ENCODE results near the gene CREM. TPM values are rescaled to one million over a fixed set of nuclear protein-coding genes. Genes with fewer than 3 reads are reported as not detected.

The CREM gene
- total RNA-seq, 1 donor: 33.7 TPM

DNA sequence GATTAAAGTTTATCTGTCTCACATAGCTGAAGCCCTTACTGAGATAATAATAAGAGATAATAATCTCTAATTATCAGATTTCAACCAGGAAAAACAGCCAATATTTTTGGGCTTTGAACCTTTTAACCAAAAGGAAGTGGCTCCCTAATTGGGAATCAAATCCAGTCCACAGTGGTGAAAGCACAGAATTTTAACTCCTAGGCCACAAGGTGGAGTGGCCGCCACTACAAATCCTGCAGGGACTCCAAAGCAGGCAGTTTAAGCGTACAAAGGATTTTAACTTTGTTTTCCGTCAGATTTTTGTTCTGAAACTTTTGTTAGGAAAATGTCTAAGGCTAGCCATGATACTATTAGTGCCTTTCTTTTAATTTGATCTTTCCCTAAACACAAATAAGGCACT is 110.1 kb downstream of the CREM start:
- DNase-seq (ENCODE audit: low read depth): peak; percentile 19
- TF ChIP-seq, protein P1, sequence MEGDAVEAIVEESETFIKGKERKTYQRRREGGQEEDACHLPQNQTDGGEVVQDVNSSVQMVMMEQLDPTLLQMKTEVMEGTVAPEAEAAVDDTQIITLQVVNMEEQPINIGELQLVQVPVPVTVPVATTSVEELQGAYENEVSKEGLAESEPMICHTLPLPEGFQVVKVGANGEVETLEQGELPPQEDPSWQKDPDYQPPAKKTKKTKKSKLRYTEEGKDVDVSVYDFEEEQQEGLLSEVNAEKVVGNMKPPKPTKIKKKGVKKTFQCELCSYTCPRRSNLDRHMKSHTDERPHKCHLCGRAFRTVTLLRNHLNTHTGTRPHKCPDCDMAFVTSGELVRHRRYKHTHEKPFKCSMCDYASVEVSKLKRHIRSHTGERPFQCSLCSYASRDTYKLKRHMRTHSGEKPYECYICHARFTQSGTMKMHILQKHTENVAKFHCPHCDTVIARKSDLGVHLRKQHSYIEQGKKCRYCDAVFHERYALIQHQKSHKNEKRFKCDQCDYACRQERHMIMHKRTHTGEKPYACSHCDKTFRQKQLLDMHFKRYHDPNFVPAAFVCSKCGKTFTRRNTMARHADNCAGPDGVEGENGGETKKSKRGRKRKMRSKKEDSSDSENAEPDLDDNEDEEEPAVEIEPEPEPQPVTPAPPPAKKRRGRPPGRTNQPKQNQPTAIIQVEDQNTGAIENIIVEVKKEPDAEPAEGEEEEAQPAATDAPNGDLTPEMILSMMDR (IDR thresholded peaks at IDR 0.05; ENCODE audit: insufficient read depth, low read depth, low read length): peak; percentile 40
- no peak overlapping the region for H3K4me3 ChIP-seq (ENCODE audit: low read depth, low read length)

DNA sequence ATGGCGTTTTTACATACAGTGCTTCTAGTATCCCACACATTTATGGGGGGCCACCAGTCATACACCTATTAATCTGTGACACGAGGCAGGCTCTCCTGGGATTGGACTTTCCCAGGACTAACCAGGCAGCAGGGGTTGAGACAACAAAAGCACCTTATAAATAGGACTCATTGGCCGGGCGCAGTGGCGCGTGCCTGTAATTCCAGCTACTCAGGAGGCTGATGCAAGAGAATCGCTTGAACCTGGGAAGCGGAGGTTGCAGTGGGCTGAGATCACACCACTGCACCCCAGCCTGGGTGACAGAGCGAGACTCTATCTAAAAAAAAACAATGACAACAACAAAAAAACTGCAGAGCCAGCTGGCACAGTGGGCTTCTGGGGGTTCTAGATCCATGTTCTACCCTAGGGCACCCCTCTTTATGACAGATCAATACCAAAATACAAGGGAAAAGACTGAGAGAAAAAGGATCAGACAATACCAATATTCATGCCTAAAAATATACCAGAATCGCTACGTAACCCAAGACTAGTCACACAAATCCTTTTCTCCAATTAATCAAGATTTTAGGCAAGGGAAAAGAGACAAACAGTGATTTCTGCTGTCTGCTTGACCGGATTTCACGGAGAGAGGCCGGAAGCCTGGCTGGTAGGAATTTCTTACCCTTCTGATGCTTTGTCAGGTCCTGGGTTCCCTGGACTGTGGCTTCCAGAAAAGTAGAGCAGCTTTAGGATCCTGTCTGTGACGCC is 111.3 kb downstream of the CREM start:
- TF ChIP-seq, protein P1 (IDR thresholded peaks at IDR 0.05; ENCODE audit: insufficient read depth, low read depth, low read length): no peak
- no peak overlapping the region for H3K4me3 ChIP-seq (ENCODE audit: low read depth, low read length)
- DNase-seq (ENCODE audit: low read depth): no peak

DNA sequence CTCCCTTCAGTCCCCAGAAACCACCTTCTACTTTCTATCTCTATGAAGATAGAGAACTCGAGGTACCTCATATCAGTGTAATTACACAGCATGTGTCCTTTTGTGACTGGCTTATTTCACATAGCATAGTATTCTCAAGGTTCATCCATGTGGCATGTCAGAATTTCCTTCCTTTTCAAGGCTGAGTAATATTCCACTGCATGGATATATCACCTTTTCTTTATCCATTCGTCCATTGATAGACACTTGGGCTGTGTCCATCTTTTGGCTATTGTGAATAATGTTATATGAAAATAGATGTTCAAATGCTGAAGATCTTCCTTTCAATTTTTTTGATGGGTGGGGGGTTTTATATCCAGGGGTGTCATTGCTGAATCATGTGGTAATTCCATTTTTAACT is 117.9 kb downstream of the CREM start:
- DNase-seq (ENCODE audit: low read depth): no peak
- no peak overlapping the region for H3K4me3 ChIP-seq (ENCODE audit: low read depth, low read length)
- TF ChIP-seq, protein P1 (IDR thresholded peaks at IDR 0.05; ENCODE audit: insufficient read depth, low read depth, low read length): no peak

DNA sequence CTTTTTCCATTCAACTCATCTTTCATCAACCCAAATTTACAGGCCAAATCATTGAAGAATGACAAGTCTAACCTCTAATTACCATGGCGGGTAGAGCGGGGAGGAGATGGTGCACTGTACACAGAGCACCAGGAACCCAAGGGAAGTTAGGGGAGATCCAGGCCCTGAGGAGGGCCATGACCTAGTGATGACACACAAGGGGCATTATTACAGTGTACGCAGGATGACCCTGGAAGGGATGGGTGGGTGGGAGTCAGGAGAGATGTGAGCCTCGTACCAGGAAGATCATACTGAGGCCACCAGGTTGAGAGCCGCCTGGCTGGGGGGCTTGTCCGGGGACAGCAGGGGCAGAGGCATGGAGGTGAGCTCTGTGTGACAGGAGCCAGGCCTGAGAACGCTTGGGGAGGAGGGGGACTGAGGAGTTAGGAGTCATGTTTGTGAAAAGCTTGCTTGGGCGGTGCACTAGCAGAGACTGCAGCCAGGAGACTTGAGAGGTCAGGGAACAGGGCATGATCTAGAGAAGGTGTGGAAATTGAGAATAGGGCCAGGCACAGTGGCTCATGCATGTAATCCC is 120.2 kb downstream of the CREM start:
- H3K4me3 ChIP-seq (ENCODE audit: low read depth, low read length): no peak overlapping the region
- DNase-seq (ENCODE audit: low read depth): no peak
- TF ChIP-seq, protein P1 (IDR thresholded peaks at IDR 0.05; ENCODE audit: insufficient read depth, low read depth, low read length): no peak

DNA sequence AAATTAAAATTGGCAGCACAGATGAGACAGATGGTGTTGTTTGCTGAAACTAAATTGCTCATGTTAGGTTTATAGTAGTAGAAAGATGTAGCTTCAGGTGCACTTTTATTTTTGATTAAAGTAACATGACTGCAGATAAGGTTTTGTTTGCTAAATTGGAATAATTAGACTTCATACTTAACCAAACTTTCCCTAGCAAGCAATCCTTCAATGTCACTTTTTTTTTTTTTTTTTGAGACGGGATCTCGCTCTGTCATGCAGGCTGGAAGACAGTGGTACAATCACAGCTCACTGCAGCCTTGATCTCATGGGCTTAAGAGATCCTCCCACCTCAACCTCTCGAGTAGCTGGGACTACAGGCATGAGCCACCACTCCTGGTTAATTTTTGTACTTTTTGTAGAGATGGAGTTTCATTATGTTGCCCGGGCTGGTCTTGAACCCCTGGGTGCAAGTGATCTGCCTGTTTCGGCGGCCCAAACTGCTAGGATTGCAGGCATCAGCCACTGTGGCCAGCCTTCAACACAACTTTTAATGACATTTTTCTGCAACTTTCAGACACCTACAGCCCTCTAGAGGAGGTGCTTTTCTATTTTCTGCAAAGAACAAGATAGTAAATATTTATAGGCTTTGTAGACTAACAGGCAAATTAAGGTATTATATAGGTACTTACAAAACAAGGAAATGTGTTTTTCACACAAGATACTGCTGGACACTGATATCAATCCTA is 124.9 kb downstream of the CREM start:
- no peak overlapping the region for H3K4me3 ChIP-seq (ENCODE audit: low read depth, low read length)
- no peak for DNase-seq (ENCODE audit: low read depth)
- TF ChIP-seq, protein P1 (IDR thresholded peaks at IDR 0.05; ENCODE audit: insufficient read depth, low read depth, low read length): no peak

DNA sequence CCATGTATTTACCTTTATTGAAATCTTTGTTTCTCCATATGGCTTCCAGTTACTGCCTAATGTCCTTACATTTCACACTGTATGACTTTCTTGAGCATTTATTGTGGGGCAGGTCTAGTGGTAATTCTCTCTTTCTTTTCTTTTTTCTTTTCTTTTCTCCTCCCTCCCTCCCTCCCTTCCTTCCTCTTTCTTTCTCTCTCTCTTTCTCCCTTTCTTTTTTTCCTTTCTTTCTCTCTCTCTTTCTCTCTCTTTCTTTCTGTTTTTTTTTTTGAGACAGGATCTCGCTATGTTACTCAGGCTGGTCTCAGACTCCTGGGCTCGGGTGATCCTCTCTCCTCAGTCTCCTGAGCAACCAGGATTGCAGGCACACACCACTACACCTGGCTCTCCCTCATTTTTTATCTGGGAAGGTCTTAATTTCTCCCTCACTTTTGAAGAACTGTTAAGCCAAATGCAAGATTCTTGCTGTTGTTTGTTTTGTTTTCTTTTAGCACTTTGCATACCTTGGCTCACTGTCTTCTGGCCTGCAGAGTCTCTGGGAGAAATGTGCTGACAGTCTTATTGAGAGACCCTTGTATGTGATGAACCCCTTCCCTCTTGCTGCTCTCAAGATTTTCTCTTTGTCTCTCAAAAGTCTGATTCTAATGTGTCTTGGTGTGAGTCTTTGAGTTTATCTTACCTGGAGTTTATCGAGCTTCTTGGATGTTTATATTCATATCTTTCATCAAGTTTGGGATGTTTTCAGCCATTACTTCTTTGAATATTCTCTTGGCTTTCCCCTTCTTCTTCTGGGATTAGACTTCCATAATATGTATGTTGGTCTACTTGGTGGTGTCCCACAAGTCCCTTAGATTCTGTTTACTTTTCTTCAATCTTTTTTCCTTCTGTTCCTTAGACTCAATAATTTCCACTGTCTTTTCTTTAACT is 130.7 kb downstream of the CREM start:
- DNase-seq (ENCODE audit: low read depth): no peak
- TF ChIP-seq, protein P1 (IDR thresholded peaks at IDR 0.05; ENCODE audit: insufficient read depth, low read depth, low read length): no peak

More for the DNA sequence above, 130.7 kb downstream of the CREM start:
- H3K4me3 ChIP-seq (ENCODE audit: low read depth, low read length): no peak overlapping the region

Data from fibroblast of villous mesenchyme (primary cell).